GM19099 (cell line): ENCODE data around the gene ZNF140.

Experiments
- POLR2A ChIP-seq: IDR thresholded peaks from 3 replicates; pipeline ENCODE4 v1.6.1; 2011; ENCODE audit warnings: low read depth; ENCODE audit not compliant: insufficient read length; ENCODE audit errors: extremely low read depth

The ZNF140 gene

GRCh38 chr12:133080368-133081158 is at the start of gene ZNF140:
Gene ZNF140 (plus strand): TSS chr12:133080923. CDS start chr12:133081321, 398 bp downstream.
- peak; percentile 67 for TF ChIP-seq POLR2A

- TF ChIP-seq POLR2A: peak; percentile 88
These were observed 43.3 kb upstream of the ZNF140 start, which contains the start of gene ZNF84 for GRCh38 chr12:133037207-133038005. Gene ZNF84 (plus strand): TSS chr12:133037509. CDS start chr12:133041468, 3,959 bp downstream.

GRCh38 chr12:133038118-133038709 is 42.5 kb upstream of the ZNF140 start:
- TF ChIP-seq POLR2A: no peak

- TF ChIP-seq POLR2A: no peak
These were observed 34.0 kb upstream of the ZNF140 start for GRCh38 chr12:133046698-133047097.

- TF ChIP-seq POLR2A: no peak
These were observed 23.3 kb upstream of the ZNF140 start for GRCh38 chr12:133057446-133057845.

- no peak for TF ChIP-seq POLR2A
These were observed 22.3 kb upstream of the ZNF140 start for GRCh38 chr12:133058203-133059113.

- no peak for TF ChIP-seq POLR2A
These were observed 18.8 kb upstream of the ZNF140 start for GRCh38 chr12:133061954-133062353.

GRCh38 chr12:133063556-133063955 is 17.2 kb upstream of the ZNF140 start:
- no peak for TF ChIP-seq POLR2A

- TF ChIP-seq POLR2A: no peak
These were observed 6.9 kb upstream of the ZNF140 start for GRCh38 chr12:133073836-133074235.

GRCh38 chr12:133080026-133080367 is 726 bp upstream of the ZNF140 start:
- TF ChIP-seq POLR2A: no peak

- no peak for TF ChIP-seq POLR2A
These were observed 547 bp downstream of the ZNF140 start for GRCh38 chr12:133081159-133081780.

- TF ChIP-seq POLR2A: no peak
These were observed 2.6 kb downstream of the ZNF140 start for GRCh38 chr12:133083345-133083744.

- TF ChIP-seq POLR2A: no peak
These were observed 24.9 kb downstream of the ZNF140 start for GRCh38 chr12:133105620-133106019.

- TF ChIP-seq POLR2A: no peak
These were observed 25.5 kb downstream of the ZNF140 start for GRCh38 chr12:133106253-133106652.

GRCh38 chr12:133107121-133107520 is 26.4 kb downstream of the ZNF140 start:
- no peak for TF ChIP-seq POLR2A

- TF ChIP-seq POLR2A: no peak
These were observed 27.4 kb downstream of the ZNF140 start for GRCh38 chr12:133108150-133108549.
